GM21526 (cell line): Measurements from ENCODE around the gene RBM7.
A peak's percentile ranks its signal among the peaks of the same experiment; 100 is the strongest.

ENCODE experiments used
- ATAC-seq: cut with Tn5 transposase; IDR thresholded peaks from one replicate; pipeline ENCODE4 v1.9.1; 2021; ENCODE audit warnings: moderate library complexity; ENCODE audit not compliant: unreplicated experiment, low FRiP score

Gene RBM7, protein sequence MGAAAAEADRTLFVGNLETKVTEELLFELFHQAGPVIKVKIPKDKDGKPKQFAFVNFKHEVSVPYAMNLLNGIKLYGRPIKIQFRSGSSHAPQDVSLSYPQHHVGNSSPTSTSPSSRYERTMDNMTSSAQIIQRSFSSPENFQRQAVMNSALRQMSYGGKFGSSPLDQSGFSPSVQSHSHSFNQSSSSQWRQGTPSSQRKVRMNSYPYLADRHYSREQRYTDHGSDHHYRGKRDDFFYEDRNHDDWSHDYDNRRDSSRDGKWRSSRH

DNA sequence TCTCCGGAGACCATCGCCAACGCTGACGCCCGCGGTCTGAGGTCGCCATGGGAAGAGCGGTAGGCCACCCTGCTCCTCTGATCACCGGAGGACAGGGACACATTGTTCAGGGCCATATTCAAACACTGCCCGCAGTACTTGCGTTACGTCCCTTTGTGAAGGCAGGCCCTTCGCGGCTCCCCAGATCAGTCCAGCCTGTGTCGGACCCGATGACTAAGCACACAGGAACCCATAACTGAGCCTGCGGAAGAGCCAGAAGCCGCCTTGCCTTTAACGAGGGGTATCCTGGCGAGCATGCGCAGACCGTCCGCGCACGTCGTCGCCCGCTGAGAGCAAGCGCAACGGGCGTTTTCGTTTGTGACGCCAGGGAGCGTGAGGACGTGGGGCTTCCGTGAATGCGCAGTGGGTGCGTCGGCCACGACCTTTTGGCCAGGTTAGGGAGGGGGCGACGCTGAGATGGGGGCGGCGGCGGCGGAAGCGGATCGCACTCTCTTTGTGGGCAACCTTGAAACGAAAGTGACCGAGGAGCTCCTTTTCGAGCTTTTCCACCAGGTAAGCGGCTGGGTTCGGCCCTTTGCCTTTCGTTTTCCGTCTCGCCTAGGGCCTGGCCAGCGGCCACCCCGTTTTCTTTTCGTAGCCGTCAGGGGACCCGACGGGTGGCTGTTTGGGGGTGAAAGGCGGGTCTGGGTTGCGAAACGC, at the start of gene RBM7, which contains the start of gene C11orf71:
Gene RBM7 (plus strand): TSS at position 451 of the 699 bp plus-strand sequence. CDS start 6 bp downstream, at position 457.
Gene C11orf71 (minus strand): TSS at position 296 of the 699 bp plus-strand sequence. CDS start 180 bp downstream, at position 116.
- ATAC-seq: peak; percentile 92

DNA sequence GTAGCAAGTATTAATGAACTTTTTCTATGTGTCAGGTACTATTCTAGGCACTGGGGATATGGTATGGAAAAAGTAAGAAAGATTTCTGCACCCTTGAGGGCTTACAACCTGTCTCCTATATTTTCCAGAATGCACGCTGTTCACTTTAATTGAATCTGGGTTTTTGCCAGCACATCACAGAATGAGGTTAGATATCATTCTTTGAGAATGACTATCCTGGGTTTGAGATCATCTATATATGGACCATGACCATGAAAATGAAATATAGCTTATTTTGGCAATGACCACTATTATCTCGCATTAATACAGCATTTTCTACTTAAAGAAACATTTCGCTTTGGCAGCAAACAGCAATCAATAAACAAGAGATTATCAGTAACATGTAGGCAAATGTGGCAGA, 47.0 kb upstream of the RBM7 start:
- ATAC-seq: no peak

DNA sequence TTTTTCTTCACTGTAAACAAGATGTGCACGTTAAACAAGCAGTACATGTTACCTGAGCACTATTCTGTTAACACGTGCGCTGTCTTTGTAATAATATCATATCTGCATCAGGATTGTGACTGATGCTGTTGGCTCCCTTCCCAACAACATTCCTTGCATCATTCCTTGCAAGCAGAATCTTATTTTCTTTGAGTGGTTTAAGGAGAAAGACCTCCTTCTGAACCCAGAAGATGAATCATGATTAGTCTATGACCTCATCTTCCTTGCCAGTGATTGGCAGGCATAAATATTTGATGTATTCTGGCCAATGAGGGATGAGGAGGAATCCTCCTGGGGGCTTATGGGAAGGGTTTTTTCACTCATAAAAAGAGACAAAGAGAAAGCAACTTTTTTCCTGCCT, 46.4 kb upstream of the RBM7 start:
- no peak for ATAC-seq

DNA sequence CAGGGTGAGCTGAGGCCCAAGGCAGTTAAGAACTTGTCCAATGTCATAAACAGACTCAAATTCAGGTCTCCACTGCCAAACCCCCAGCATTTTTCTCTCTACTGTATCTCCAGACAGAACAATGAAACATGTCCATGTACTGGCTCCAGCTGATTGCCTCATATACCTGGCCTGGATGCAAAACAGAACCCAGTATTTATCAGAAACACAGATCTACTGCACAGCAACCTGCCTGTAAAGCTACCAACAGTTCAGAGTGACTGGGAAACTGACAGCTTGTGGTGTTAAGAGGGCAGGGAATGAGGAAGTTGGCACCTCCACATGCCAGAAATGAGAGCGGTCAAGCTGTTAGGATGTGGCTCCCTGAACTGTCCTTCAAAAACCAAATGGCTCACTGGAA, 41.8 kb upstream of the RBM7 start:
- no peak for ATAC-seq

DNA sequence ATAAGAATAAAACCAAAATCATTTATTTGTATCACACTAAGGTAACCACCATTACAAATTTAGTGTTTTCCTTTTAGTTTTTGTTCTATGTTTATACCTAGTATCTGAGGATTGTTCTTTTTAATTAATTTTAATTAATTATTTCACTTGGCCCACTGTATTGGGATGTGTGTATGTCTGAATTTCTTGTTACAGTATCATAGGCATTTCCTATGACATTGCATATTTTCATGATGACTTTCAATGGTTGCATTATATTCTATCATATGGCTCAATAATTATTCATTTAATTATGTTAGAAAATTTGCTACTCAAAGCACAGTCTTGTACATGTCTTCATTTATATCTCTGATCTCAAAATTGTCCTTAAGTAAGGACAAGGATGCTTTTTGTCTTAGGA, 41.1 kb upstream of the RBM7 start:
- ATAC-seq: no peak

DNA sequence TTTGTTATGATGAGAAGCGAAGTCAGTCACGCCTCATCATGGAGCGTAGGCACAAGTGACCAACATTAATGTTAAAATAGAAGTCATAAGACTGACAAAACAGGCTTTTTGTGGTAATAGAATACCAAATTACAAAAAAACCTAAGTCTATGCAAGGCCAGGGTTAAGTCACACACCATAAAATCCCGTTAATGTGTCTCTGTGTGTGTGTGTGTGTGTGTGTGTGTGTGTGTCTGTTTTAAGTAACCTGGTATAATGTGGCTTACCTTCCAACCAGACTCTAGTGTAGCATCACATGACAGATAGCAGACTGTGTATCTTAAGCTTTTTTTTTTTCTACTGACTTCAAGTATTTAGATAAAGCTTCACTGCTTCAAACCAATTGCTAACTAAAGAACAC, 38.1 kb upstream of the RBM7 start:
- no peak for ATAC-seq

DNA sequence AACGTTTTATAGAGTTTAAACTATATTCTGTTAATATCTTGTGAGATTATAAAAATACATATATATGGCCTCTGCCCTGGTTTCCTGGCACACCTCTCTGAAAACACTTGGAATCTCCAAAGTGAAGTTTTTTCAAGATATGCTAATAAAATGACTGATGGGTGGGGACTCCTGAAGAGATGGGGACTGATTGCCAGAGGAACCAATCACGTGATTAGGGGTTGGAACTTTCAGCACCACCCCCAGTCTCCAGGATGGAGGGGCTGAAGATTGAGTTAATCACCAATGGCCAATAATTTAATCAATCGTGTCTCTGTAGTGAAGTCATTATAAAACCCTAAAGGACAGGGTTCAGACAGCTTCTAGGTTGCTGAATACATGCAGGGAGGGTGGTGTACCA, 37.5 kb upstream of the RBM7 start:
- ATAC-seq: no peak

DNA sequence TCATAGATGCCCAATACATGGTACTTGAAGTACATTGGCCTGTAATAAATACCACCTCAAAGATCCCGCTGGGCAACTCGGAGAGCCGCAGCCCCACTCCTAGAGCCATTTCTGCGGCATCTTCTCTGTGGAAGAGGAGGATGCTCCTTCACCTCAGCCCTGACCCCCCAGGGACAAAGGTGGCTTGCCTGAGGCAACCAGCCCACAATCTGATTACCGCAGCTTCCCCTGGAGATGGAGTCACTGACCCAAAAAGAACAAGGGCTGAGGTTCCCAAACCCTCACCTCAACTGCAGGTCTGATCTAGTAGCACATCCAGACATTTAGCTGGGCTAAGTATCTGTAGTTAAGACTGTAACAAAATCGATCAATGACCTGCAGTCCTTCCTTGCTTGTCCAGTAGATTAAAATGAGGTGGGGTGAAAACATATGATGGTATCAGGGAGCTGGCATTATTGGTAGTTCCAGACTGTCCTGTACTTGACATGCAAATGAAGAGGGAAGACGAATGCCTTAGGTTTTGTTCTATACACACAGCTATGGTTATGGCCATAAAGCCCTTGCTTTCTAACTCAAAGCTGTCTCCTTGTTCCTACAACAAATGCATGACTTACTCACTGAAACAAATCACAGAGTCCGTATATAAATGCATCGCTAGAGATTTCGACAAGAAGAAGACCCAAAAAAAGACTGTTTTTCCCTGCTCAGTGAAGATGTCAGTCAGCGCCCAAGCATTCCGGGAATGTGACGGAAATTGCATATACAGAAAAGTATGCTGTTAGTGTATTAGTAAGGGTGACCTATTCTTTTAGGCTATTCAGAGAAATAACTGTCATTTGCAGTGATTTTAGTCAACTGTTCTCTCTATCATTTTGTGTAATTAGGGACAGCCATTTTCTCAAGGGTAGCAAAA, 33.9 kb upstream of the RBM7 start:
- no peak for ATAC-seq

DNA sequence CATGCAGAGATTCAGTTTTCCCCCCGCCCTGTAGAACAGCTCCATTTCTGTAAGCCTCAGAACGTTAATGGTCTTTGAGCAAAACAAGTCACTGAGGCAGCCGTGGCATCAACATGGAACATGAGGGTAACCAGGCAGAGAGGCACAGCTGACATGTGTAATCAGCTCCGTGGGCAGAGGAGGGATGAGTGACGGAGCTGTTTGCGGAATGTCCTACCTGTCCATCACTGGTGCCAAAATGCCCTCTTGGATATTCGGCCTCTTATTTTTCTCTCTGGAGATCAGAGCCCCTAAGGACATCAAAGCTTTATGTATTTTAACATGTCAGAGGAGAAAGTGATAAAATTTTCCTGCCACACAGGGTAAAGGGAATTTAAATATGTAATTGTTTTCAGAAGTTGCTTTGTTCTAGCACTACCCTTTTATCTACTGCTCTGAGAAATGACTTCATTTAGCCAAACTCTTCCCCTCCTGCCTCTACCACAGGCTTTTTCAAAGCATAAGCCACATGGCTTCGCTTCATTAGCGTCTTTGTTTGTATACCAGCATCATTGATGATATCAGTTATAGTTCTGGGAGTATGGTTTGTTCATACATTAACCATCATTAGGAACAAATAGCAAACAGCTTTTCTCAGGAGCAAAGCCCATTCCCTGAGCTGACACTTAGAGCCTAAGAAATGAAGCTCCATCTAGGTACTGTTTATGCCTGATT, 33.1 kb upstream of the RBM7 start:
- no peak for ATAC-seq

DNA sequence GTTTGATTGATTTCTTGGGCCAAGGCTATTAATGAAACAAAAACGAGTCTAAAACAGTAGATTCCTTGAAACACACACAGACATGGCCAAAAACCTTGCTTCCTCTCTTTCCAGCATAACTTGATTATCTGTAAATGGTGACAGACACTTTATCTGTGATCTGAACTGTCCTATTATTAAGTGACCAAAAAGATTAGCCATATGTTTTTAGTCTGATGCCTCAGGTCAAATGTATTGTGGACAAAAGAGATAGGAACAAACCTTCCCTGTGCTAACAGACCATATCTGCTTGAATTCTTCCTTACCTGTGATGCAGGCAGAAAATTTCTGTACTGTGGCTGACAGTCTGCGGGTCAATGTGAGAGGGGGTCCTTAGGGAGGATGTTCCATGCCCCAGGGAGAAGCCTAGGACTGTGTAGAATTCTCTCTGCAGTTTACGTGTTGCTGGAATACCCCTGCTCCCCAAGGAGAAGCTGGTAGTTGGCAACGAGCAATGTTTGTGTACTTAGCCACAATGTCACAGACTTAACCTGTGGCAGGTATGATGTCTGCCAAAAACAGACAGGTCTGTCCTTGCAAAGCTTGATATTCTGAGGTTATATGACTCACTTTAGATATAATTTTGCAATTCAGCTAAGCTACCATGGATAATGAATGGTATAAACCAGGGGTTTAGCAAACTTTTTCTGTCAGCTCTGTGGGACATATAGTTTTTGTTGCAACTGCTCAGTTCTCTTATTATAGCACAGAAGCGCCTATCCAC, 31.4 kb upstream of the RBM7 start:
- ATAC-seq: no peak

DNA sequence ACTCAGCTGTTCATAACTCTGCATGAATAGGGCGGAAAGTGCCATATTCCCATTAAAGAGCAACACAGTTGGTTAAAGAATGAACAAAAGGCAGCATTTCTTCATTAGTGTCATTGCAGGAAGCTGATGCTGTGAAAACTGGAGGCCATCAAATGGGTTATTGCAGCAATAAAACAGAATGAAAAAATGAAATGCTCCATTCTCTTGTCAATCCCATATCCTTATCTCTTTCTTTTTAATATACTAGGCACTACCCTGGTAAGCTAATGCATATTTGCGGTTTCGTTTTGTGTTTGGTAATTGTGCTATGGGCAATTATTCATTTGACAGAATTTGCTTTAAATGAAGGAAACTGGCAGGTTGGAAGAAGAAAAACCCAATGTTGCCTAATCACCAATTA, 25.4 kb upstream of the RBM7 start:
- ATAC-seq: no peak

DNA sequence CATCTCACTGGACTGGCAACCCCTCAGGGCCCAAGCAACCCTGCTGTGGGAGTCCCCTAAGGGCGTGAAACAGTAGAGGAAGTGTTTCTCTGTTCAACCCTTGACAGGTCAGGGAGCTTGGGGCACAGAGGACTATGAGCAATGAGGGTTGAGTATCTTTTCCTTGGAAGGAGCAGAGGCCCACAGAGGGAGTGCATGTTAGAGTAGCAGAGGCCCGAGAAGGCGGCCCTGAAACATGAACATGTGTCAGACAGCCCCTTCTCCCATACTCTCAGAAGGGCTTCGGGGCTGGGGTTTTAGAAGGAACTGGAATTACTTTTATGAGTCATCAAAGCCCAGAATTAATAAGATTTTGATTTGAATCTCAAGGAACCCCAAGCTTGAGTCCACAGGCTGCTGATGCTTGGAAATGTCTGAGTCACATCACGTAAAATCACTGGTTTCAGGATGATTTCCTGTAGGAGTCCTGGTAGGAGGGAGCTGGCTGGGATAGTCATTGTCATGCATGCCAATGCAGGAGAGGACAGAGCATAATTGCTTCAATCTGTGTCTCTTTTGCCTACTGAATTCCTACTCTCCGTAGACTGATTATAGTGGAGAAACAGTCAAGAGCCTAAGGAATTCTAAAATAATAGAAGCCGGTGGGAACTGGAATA, 22.7 kb upstream of the RBM7 start:
- ATAC-seq: no peak

DNA sequence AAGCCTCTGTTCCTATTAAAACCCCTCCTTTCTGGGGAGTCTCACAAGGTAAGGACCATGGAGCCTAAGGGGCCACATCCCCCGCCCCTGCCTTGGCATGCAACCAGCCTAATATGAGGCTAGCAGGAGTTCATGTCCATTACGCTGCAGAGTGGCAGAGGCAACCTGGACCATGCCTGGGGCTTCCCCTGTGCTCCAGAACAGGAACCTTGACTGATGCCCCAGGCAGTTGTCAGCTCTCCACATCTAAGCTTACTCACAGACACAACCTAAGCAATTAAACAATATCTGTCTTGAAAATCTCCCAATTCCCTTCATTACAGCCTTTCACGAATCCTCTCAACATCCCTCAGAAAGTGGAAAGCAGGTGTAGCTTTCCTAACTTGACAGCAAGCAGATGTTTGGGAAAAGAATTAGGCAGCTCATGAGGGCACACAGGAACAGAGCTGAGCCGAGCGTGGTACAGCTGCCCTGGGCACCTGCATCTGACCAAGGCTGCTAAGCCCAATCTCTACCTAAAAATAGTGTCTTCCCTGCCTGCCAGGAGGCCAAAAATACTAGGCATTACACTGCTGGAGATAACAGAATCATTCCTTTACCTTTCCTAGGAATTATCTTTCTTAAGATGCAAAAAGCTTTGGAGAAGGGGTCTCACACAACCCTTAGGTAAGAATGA, 20.9 kb upstream of the RBM7 start:
- ATAC-seq: no peak

DNA sequence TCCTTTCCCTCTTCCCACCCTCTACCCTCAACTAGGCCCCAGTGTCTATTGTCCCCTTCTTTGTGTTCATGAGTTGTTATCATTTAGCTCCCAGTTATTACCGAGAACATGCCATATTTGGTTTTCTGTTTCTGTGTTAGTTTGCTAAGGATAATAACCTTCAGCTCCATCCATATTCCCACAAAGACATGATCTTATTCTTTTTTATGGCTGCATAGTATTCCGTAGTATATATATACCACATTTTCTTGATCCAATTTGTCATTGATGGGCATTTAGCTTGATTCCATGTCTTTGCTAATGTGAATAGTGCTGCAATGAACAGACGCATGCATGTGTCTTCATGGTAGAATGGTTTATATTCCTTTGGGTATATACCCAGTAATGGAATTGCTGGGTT, 18.0 kb upstream of the RBM7 start:
- ATAC-seq: no peak

DNA sequence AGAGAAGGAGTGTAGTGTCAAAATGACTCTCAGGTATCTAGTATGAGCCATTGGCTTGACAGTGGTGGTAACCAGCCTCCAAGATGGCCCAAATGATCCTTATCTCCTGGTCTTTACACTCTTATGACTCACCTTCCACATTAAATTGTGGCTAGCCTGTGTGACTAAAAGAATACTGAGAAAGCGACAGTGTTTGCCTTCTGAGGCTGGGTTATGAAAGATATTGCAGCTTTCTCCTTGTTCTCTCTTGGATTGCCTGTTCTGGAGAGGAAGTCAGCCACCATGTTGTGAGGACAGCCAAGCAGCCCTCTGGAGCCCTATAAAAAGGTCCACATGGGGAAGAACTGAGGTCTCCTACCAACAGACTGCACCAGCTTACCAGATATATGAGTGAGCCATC, 16.0 kb upstream of the RBM7 start:
- ATAC-seq: no peak

DNA sequence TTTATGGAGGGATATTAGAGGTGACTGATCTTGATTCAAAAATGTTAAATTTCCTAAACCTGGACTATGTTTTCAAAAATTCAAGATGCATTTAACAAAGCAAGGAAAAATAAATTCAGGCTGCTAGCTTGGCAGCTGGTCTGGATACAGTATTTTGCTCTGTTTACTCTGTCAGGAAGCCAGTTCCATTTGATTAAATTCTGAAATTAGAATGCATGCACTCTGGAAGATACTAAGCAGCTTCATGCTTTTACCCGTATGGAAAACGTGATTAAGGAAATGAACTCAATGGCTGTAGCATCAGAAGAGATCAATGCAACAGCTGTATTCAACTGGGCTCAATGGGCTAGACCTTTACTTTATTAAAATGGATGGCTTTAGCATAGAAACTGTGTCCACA, 14.3 kb upstream of the RBM7 start:
- no peak for ATAC-seq

DNA sequence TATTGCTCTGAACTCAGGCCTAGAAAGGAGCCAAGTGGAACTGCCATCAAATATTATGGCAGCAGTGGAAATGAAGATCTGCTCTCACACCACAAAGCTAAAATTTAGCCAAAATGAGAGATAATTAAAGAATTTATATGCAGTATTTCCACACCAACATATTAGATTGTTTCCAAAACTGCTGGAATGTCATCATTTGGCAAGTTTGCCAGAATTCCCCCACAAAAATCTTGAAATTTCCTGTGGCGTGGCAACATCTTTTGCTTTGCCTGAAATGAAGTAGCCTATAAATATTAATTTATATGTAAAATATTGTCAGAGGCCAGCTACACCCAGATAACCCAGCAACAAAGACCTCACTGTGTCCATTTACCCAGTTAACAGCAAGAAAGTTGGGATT, 13.9 kb upstream of the RBM7 start:
- no peak for ATAC-seq

DNA sequence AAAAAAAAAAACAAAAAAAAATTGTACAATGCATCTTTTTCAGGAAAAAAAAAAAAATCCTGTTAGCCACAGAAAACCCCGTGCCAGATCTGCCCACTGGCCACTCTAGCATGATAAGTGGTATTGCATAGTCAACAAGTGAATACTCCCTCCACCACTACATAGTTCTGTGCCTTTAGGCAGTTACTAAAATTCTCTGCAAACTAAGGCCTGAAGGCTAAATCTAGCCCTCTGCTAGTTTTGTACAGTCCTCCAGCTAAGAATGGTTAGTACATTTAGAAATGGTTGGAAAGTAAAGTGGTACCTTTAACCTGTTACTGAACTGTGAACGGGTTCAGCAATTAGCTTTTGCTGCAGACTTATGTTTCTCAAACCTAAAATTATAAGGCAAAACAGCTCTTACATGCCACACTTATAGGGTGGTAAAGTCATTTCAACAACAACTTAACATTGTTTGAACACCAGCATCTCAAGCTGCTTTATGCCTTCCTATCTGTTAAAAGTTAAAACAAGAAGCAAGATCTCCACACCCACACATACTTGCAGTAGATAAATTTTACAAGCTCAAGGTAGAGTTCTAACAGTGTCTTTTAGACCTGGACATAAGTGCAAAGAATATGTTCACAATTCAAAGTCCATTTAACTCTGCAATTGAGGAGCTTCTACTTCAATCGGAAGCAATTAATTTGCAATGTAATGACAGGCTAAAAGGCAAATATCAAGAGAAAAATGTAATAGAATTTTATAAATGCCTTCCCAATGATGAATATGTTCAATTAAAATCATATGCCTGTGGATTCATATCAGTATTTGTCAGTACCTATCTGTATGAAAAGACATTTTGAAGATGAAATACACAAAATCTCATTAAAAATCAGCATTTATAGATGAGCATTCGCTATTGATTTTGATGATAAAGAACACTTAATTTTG, 7.5 kb upstream of the RBM7 start:
- no peak for ATAC-seq
